ENCODE data around the gene CENPS. TPM values are rescaled to one million over a fixed set of nuclear protein-coding genes. Genes with fewer than 3 reads are reported as not detected.
A peak's percentile ranks its signal among the peaks of the same experiment; 100 is the strongest.

CENPS gene
- polyA plus RNA-seq, 2 of the 4 experiments (the other 2 are of a cell fraction): 25.7 to 27.3 TPM

GRCh38 chr1:10421637-10422036, 8.6 kb upstream of the CENPS start (continued):
- TF ChIP-seq EHMT2 (IDR thresholded peaks at IDR 0.05; ENCODE audit: low read depth): no peak
- peak; percentile 14; the same call in 1 of the 2 replicates for TF ChIP-seq PBX3 (IDR thresholded peaks at IDR 0.05)
- TF ChIP-seq CBX8 (IDR thresholded peaks at IDR 0.05): no peak
- TF ChIP-seq EP300 (IDR thresholded peaks at IDR 0.05): no peak
- no peak for TF ChIP-seq RARB (CRISPR knock-in tag; IDR thresholded peaks at IDR 0.05)
- TF ChIP-seq CTCF (IDR thresholded peaks at IDR 0.05): no peak
- no peak for TF ChIP-seq ESRRA (IDR thresholded peaks at IDR 0.05; ENCODE audit: borderline replicate concordance, low read length)
- no peak for TF ChIP-seq E2F6 (IDR thresholded peaks at IDR 0.05; ENCODE audit: borderline replicate concordance, low read depth)
- no peak for TF ChIP-seq GATA3 (IDR thresholded peaks at IDR 0.05; ENCODE audit: borderline replicate concordance)
- TF ChIP-seq NR3C1 (IDR thresholded peaks at IDR 0.05): no peak
- TF ChIP-seq RFX5 (IDR thresholded peaks at IDR 0.05): no peak
- TF ChIP-seq MAX (IDR thresholded peaks at IDR 0.05): no peak
- TF ChIP-seq MAZ (IDR thresholded peaks at IDR 0.05; ENCODE audit: borderline replicate concordance, low read depth, low read length): no peak
- peak; percentile 7 to 49; a peak in 2 of 5 replicates for TF ChIP-seq JUN (IDR thresholded peaks at IDR 0.05)
- no peak for TF ChIP-seq RNF2 (IDR thresholded peaks at IDR 0.05; ENCODE audit: borderline replicate concordance, low read depth)
- no peak for TF ChIP-seq ZSCAN20 (CRISPR knock-in tag; IDR thresholded peaks at IDR 0.05)
- TF ChIP-seq NFE2L2 (conservative IDR thresholded peaks at IDR 0.05; ENCODE audit: low read length): no peak
- no peak for TF ChIP-seq ELK1 (IDR thresholded peaks at IDR 0.05; ENCODE audit: low read depth, low read length)
- no peak for TF ChIP-seq SREBF2 (IDR thresholded peaks at IDR 0.05)
- no peak for TF ChIP-seq SMC3 (IDR thresholded peaks at IDR 0.05)
- no peak for TF ChIP-seq CHD4 (IDR thresholded peaks at IDR 0.05; ENCODE audit: borderline replicate concordance)

GRCh38 chr1:10424034-10424433, 6.2 kb upstream of the CENPS start:
- ChIA-PET CTCF (interaction anchor here (1.4 to 3.4 kb wide), 3 partner anchors 9 to 47 kb away, joined by 3 to 26 read pairs (median 5); no protein-coding TSS in a partner anchor), POLR2A (interaction anchor here (1.8 kb wide), 1 partner anchor 9 kb away, joined by 4 read pairs; no protein-coding TSS in a partner anchor)
- Histone ChIP-seq H3K4me3 (no peak overlapping the region), H3K27ac (peak overlapping the region; percentile 64 to 99), H3K4me2 (0 out of 3 replicates have a peak overlapping the region, but pooled peaks have one; percentile 6), H3K9me3 (no peaks in the 10 kb centered on the region), H3K4me1 (peaks cover 65% of the 10 kb centered on the region)
- DNase-seq (ENCODE audit: low read depth in 1 of 2, low spot score in 1 of 2): peak in 1 of 2 experiments; percentile 77
- WGBS (ENCODE audit: missing lambda C conversion rate): 46% methylated on average over 5 of the region's 9 CpGs
- ATAC-seq: peak; percentile 40 to 62
- FAIRE-seq: no peak
- no peak for TF ChIP-seq KDM1A (IDR thresholded peaks at IDR 0.05; ENCODE audit: low read depth)
- TF ChIP-seq HOXB5 (CRISPR knock-in tag; IDR thresholded peaks at IDR 0.05): no peak
- TF ChIP-seq ESRRA (IDR thresholded peaks at IDR 0.05; ENCODE audit: borderline replicate concordance, low read length): no peak
- no peak for TF ChIP-seq SREBF2 (IDR thresholded peaks at IDR 0.05)
- TF ChIP-seq PBX3 (IDR thresholded peaks at IDR 0.05): no peak
- no peak for TF ChIP-seq CHD4 (IDR thresholded peaks at IDR 0.05; ENCODE audit: borderline replicate concordance)
- TF ChIP-seq USF2 (IDR thresholded peaks at IDR 0.05): peak; percentile 30; the same call in 1 of the 2 replicates
- TF ChIP-seq CHD2 (IDR thresholded peaks at IDR 0.05; ENCODE audit: low read length, partially characterized antibody): no peak
- no peak for TF ChIP-seq NR3C1 (IDR thresholded peaks at IDR 0.05)
- TF ChIP-seq HOXA7 (CRISPR knock-in tag; IDR thresholded peaks at IDR 0.05): no peak
- no peak for TF ChIP-seq JUN (IDR thresholded peaks at IDR 0.05)
- TF ChIP-seq NFE2L2 (conservative IDR thresholded peaks at IDR 0.05; ENCODE audit: low read length): no peak
- no peak for TF ChIP-seq FOSL2 (IDR thresholded peaks at IDR 0.05)
- TF ChIP-seq FOSL2 (CRISPR knock-in tag; IDR thresholded peaks at IDR 0.05): no peak
- TF ChIP-seq ATOH8 (CRISPR knock-in tag; IDR thresholded peaks at IDR 0.05; ENCODE audit: low read depth): no peak
- TF ChIP-seq GATA3 (IDR thresholded peaks at IDR 0.05; ENCODE audit: borderline replicate concordance): no peak
- no peak for TF ChIP-seq EP300 (IDR thresholded peaks at IDR 0.05)
- TF ChIP-seq PHF8 (IDR thresholded peaks at IDR 0.05; ENCODE audit: borderline replicate concordance, low read depth): no peak
- TF ChIP-seq NPAS2 (CRISPR knock-in tag; IDR thresholded peaks at IDR 0.05; ENCODE audit: borderline replicate concordance): 0 out of 2 replicates have a peak, but pooled peaks have one; percentile 3

All from A549 (cell line).